H9 (cell line): ENCODE results near the gene CERKL. TPM values are rescaled to one million over a fixed set of nuclear protein-coding genes. Genes with fewer than 3 reads are reported as not detected.

Experiments
- DNase-seq: peaks from one replicate; pipeline ENCODE4 v3.0.0-alpha.2; 2017
- H2AFZ ChIP-seq: one replicate; pipeline ENCODE4 v1.6.1; 2013; ENCODE audit warnings: mild to moderate bottlenecking, low read length, control low read depth, moderate library complexity
- H2AK5ac ChIP-seq: 2 replicates; pipeline ENCODE4 v1.6.1; 2013; ENCODE audit warnings: low read length, control low read depth, mixed read lengths; ENCODE audit not compliant: insufficient read length
- H2BK120ac ChIP-seq: one replicate; pipeline ENCODE4 v1.6.1; 2013; ENCODE audit warnings: low read depth, mild to moderate bottlenecking, low read length, control low read depth, inconsistent platforms; ENCODE audit not compliant: poor library complexity, severe bottlenecking
- H2BK12ac ChIP-seq: 2 replicates; pipeline ENCODE4 v1.6.1; 2013; ENCODE audit warnings: low read length, control low read depth, mixed read lengths, low read depth; ENCODE audit not compliant: insufficient read length
- H2BK15ac ChIP-seq: 2 replicates; pipeline ENCODE4 v1.6.1; 2013; ENCODE audit warnings: low read depth, low read length, control low read depth
- H2BK20ac ChIP-seq: one replicate; pipeline ENCODE4 v1.6.1; 2013; ENCODE audit warnings: low read depth, mild to moderate bottlenecking, low read length, control low read depth, inconsistent platforms; ENCODE audit not compliant: poor library complexity, severe bottlenecking
- H2BK5ac ChIP-seq: 2 replicates; pipeline ENCODE4 v1.6.1; 2013; ENCODE audit warnings: low read length, control low read depth, mixed read lengths; ENCODE audit not compliant: insufficient read length
- H3K14ac ChIP-seq: 2 replicates; pipeline ENCODE4 v1.6.1; 2013; ENCODE audit warnings: low read length, control low read depth; ENCODE audit not compliant: insufficient read depth
- H3K18ac ChIP-seq: 2 replicates; pipeline ENCODE4 v1.6.1; 2013; ENCODE audit warnings: low read depth, mild to moderate bottlenecking, mixed read lengths, low read length, control low read depth; ENCODE audit not compliant: insufficient read length
- H3K23ac ChIP-seq: 2 replicates; pipeline ENCODE4 v1.6.1; 2013; ENCODE audit warnings: low read length, control low read depth, mixed read lengths, low read depth; ENCODE audit not compliant: insufficient read length
- H3K23me2 ChIP-seq: 2 replicates; pipeline ENCODE4 v1.6.1; 2013; ENCODE audit warnings: low read depth, mild to moderate bottlenecking, mixed read lengths, low read length, control low read depth; ENCODE audit not compliant: insufficient read length, poor library complexity, severe bottlenecking
- H3K27ac ChIP-seq: 2 replicates; pipeline ENCODE4 v1.5.1; 2013; ENCODE audit warnings: low read length, control low read depth, mixed read lengths, low read depth; ENCODE audit not compliant: insufficient read length
- H3K27me3 ChIP-seq: 2 replicates; pipeline ENCODE4 v1.6.1; 2013; ENCODE audit warnings: low read length, control low read depth, inconsistent platforms; ENCODE audit not compliant: insufficient read depth
- H3K4ac ChIP-seq: 2 replicates; pipeline ENCODE4 v1.6.1; 2013; ENCODE audit warnings: low read depth, mild to moderate bottlenecking, control low read depth, inconsistent platforms, low read length, moderate library complexity
- H3K4me1 ChIP-seq: 2 replicates; pipeline ENCODE4 v1.6.1; 2013; ENCODE audit warnings: low read length, control low read depth, inconsistent platforms; ENCODE audit not compliant: insufficient read depth
- H3K4me2 ChIP-seq: 2 replicates; pipeline ENCODE4 v1.6.1; 2013; ENCODE audit warnings: low read length, control low read depth, mixed read lengths; ENCODE audit not compliant: insufficient read length, insufficient read depth
- H3K56ac ChIP-seq: 2 replicates; pipeline ENCODE4 v1.6.1; 2013; ENCODE audit warnings: low read depth, mild to moderate bottlenecking, mixed read lengths, low read length, control low read depth; ENCODE audit not compliant: insufficient read length
- H3K79me1 ChIP-seq: 2 replicates; pipeline ENCODE4 v1.6.1; 2013; ENCODE audit warnings: low read depth, mild to moderate bottlenecking, moderate library complexity, low read length, control low read depth, inconsistent platforms; ENCODE audit not compliant: insufficient read depth, poor library complexity, severe bottlenecking
- H3K79me2 ChIP-seq: 2 replicates; pipeline ENCODE4 v1.6.1; 2013; ENCODE audit warnings: low read length, control low read depth, inconsistent platforms; ENCODE audit not compliant: insufficient read depth
- H3K9ac ChIP-seq: 2 replicates; pipeline ENCODE4 v1.6.1; 2013; ENCODE audit warnings: low read length, control low read depth, mixed read lengths; ENCODE audit not compliant: insufficient read length; ENCODE audit errors: extremely low read depth
- H3K9me3 ChIP-seq: one replicate; pipeline ENCODE4 v1.6.1; 2013; ENCODE audit warnings: low read depth, low read length, inconsistent platforms; ENCODE audit not compliant: control insufficient read depth
- H3T11ph ChIP-seq: one replicate; pipeline ENCODE4 v1.6.1; 2013; ENCODE audit warnings: mild to moderate bottlenecking, low read length, control low read depth, inconsistent platforms
- H4K20me1 ChIP-seq: one replicate; pipeline ENCODE4 v1.6.1; 2013; ENCODE audit not compliant: control insufficient read depth, insufficient read length, insufficient read depth
- H4K5ac ChIP-seq: 2 replicates; pipeline ENCODE4 v1.6.1; 2013; ENCODE audit warnings: low read depth, mild to moderate bottlenecking, mixed read lengths, low read length, control low read depth; ENCODE audit not compliant: insufficient read length
- H4K8ac ChIP-seq: replicated peaks from 2 replicates; pipeline ENCODE4 v1.6.1; 2013; ENCODE audit warnings: low read length, control low read depth, mixed read lengths, low read depth; ENCODE audit not compliant: insufficient read length
- H4K91ac ChIP-seq: 2 replicates; pipeline ENCODE4 v1.6.1; 2013; ENCODE audit warnings: low read depth, mild to moderate bottlenecking, moderate library complexity, mixed read lengths, low read length, control low read depth; ENCODE audit not compliant: insufficient read length
- H3K27ac Mint-ChIP-seq, 3 experiments: 2 replicates in 2 of 3; 3 replicates in 1 of 3; pipeline ENCODE4 v1.8.0; 2020 to 2021; ENCODE audit warnings: mixed read lengths in 3 of 3, mild to moderate bottlenecking in 1 of 3, moderate library complexity in 1 of 3
- H3K27me3 Mint-ChIP-seq: 2 replicates; pipeline ENCODE4 v1.8.0; 2021; ENCODE audit warnings: low read depth, mild to moderate bottlenecking, moderate library complexity, mixed read lengths
- H3K36me3 Mint-ChIP-seq, 3 experiments: 2 replicates in 2 of 3; 3 replicates in 1 of 3; pipeline ENCODE4 v1.8.0; 2020 to 2021; ENCODE audit warnings: low read depth in 3 of 3, mixed read lengths in 3 of 3; ENCODE audit not compliant: insufficient read depth in 1 of 3
- H3K4me1 Mint-ChIP-seq, 2 experiments: 2 replicates each; pipeline ENCODE4 v1.8.0; 2020; ENCODE audit warnings: mixed read lengths in 2 of 2
- H3K4me3 Mint-ChIP-seq, 2 experiments: 2 replicates in 1 of 2; 3 replicates in 1 of 2; pipeline ENCODE4 v1.8.0; 2020 to 2021; ENCODE audit warnings: mild to moderate bottlenecking in 2 of 2, mixed read lengths in 2 of 2, moderate library complexity in 1 of 2
- H3K9me3 Mint-ChIP-seq, 2 experiments: 2 replicates in 1 of 2; 3 replicates in 1 of 2; pipeline ENCODE4 v1.8.0; 2020; ENCODE audit warnings: mild to moderate bottlenecking in 2 of 2, mixed read lengths in 2 of 2, moderate library complexity in 1 of 2
- WGBS: extraction: QIAGEN DNeasy Blood & Tissue Kit; methylation state at CpG from one replicate; pipeline ENCODE4 v1.1.7; 2013; ENCODE audit warnings: missing lambda C conversion rate, low lambda C conversion rate, mixed read lengths; ENCODE audit not compliant: insufficient read length; ENCODE audit errors: extremely low coverage; 5-methylcytosine and 5-hydroxymethylcytosine counted together
- total RNA-seq: library from RNA; stranded (reverse); gene quantifications from 2 replicates; pipeline ENCODE4 v1.2.1, GENCODE V29; 2021
- TF ChIP-seq, protein P1 (sequence below): fragments of 200-600 bp; sonication (generic); conservative IDR thresholded peaks from 3 replicates; pipeline ENCODE4 v1.8.0; 2021; ENCODE audit warnings: antibody characterized with exemption, mild to moderate bottlenecking

The CERKL gene
- total RNA-seq, 1 experiment from 2014 or later = not detected

GRCh38 chr2:181596556-181596955 lies 60.3 kb downstream of the CERKL start:
- no peak overlapping the region for H3K18ac ChIP-seq
- H3K4me3 Mint-ChIP-seq = no peak overlapping the region
- DNase-seq = no peak

More at GRCh38 chr2:181596556-181596955, 60.3 kb downstream of the CERKL start:
- no peak overlapping the region for H4K91ac ChIP-seq
- Mint-ChIP-seq H3K27ac (no peak overlapping the region), H3K27me3 (peaks cover 3% of the 10 kb centered on the region; the same call in 1 of the 2 replicates), H3K4me1 (peaks cover 0 to 7% of the 10 kb centered on the region in 2 experiments; a peak in 2 of 4 replicates), H3K9me3 (no peaks in the 10 kb centered on the region), H3K36me3 (no peaks in the 10 kb centered on the region; a peak in 1 of 7 replicates)
- H3K4me1 ChIP-seq = no peaks in the 10 kb centered on the region
- TF ChIP-seq, protein P1, sequence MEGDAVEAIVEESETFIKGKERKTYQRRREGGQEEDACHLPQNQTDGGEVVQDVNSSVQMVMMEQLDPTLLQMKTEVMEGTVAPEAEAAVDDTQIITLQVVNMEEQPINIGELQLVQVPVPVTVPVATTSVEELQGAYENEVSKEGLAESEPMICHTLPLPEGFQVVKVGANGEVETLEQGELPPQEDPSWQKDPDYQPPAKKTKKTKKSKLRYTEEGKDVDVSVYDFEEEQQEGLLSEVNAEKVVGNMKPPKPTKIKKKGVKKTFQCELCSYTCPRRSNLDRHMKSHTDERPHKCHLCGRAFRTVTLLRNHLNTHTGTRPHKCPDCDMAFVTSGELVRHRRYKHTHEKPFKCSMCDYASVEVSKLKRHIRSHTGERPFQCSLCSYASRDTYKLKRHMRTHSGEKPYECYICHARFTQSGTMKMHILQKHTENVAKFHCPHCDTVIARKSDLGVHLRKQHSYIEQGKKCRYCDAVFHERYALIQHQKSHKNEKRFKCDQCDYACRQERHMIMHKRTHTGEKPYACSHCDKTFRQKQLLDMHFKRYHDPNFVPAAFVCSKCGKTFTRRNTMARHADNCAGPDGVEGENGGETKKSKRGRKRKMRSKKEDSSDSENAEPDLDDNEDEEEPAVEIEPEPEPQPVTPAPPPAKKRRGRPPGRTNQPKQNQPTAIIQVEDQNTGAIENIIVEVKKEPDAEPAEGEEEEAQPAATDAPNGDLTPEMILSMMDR = no peak
- no peak overlapping the region for H3K4me2 ChIP-seq
- H3K23me2 ChIP-seq = no peaks in the 10 kb centered on the region
- H3K9ac ChIP-seq = no peak overlapping the region
- H4K8ac ChIP-seq = no peak overlapping the region
- no peak overlapping the region for H2BK20ac ChIP-seq
- no peaks in the 10 kb centered on the region for H3K79me2 ChIP-seq
- H3K27ac ChIP-seq = no peak overlapping the region
- no CpG with 5 or more reads among the region's 1 CpG for WGBS
- H3K9me3 ChIP-seq = no peaks in the 10 kb centered on the region
- no peaks in the 10 kb centered on the region for H3K79me1 ChIP-seq
- H2BK15ac ChIP-seq = no peak overlapping the region
- H3T11ph ChIP-seq = no peak overlapping the region
- no peak overlapping the region for H3K56ac ChIP-seq
- H2BK5ac ChIP-seq = no peak overlapping the region
- H3K27me3 ChIP-seq = no peaks in the 10 kb centered on the region
- no peak overlapping the region for H4K5ac ChIP-seq
- H2BK120ac ChIP-seq = no peak overlapping the region
- no peak overlapping the region for H3K14ac ChIP-seq
- H3K4ac ChIP-seq = no peak overlapping the region
- H2AK5ac ChIP-seq = no peak overlapping the region
- H4K20me1 ChIP-seq = no peaks in the 10 kb centered on the region
- no peak overlapping the region for H2BK12ac ChIP-seq
- no peak overlapping the region for H2AFZ ChIP-seq
- no peak overlapping the region for H3K23ac ChIP-seq
